ENCODE results near the gene FHIT.

Gene FHIT

DNA sequence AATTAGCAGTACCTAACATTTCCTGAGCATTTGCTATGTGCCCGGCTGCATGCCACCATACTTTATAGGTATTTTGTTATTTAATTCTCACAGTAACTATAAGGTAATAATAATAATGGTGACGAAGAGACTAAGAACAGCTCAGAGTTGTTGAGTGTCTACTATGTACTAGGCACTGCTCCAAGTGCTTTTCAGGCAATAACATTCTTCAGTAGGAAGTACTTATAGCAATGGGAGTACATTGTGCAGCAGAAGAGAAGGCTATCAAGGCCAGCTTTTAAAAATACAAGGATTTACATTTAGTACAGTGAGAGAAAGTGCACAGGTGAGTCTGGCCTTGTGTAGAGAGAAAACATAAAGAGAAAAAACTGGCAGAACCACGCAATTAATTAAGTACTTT lies 647.4 kb downstream of the FHIT start:
- DNase-seq, result no peak

DNA sequence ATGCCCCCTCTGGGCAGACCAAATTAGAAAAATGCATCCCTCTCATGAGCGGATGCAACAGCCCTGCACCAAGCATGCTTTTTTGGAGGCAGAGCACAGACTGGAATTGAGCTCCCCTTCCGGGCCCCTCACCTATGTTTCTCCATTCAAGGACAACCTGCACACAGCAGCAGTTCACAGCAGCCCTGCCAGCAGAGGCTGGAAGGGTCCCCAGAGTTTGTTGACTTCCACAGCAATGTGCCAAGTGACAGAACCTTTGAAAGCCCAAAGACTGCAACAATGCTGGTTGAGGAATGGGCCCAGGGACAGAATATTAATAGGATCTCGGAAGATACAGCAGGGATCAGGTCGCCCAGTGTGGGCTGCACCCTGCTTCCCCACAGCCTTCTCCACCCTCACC lies 650.4 kb downstream of the FHIT start:
- DNase-seq, result no peak

DNA sequence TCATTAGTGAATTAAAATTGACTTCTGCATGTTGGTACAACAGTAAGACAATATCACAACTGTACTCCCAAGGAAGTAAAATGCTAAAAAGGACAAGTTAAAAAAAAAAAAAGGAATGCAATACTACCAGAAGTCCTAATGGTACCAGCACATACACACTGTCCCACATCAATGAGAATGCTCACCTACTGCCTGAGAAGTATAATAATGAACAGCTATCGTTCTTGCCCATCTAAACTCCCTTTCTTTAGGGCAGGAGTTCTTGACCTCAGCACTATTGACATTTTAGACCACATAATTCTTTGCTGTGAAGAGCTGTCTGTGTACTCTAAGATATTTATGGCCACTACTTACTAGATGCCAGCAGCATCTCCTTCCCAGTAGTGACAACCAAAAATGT lies 651.7 kb downstream of the FHIT start:
- no peak for DNase-seq

- DNase-seq, result no peak
These were observed 652.6 kb downstream of the FHIT start for GRCh38 chr3:60598671-60599070.

- DNase-seq, result no peak
These were observed 657.2 kb downstream of the FHIT start for GRCh38 chr3:60594025-60594424.

DNA sequence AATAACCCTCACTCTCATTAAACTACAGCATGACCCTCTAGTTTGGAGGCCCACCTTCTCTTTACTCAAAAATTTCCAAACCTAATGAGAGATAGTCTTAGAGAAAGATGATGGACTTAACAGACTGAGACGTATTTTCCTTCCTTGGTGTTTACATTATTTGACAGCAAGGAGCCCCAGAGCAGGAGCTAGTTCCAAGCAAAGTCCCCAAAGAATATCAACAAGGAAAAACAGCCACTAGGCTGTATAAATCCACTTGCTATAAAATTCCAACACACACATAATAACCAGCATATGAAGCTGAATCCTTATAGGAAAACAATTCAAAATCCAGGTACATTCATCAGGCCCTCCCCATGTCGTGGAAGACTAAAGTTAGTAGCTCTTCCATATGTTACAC lies 660.0 kb downstream of the FHIT start:
- DNase-seq, result no peak

DNA sequence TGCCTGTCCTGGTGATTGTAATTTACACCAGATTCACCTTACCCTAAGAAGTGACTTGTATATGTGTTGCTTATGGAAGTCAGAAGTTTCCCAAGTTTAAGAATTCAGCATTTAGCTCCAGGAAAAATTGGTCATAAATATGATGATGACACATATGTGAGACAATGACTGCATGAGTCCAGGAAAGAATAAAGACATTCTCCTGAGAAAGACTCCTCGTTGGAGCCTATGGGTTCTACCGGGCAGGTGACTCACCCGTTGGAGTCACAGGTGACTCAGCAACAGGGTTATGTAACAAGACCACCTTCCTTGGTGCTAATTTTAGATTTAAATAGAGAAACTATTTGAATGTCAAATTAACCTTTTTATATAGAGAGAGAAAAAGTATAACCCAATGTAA lies 662.4 kb downstream of the FHIT start:
- no peak for DNase-seq

DNA sequence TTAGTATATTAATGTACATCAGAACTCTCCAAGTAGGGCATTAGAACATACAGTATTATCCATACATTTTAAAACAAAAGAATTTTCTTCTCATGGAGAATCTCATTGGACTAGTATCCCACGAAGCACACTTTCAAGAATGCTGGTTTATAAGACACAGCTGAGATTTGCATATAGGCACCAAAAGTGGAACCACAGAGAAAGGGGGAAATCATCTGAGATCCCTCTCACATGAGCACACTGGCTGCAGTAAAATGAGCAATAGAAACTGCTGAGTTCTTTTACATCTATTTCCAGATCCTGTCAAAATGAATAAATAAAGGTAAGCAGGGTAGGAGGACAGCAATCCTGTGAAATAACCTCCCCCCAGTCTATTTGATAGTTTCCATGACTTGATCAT lies 665.3 kb downstream of the FHIT start:
- no peak for DNase-seq

- DNase-seq, result no peak
These were observed 667.0 kb downstream of the FHIT start for GRCh38 chr3:60584250-60584649.

DNA sequence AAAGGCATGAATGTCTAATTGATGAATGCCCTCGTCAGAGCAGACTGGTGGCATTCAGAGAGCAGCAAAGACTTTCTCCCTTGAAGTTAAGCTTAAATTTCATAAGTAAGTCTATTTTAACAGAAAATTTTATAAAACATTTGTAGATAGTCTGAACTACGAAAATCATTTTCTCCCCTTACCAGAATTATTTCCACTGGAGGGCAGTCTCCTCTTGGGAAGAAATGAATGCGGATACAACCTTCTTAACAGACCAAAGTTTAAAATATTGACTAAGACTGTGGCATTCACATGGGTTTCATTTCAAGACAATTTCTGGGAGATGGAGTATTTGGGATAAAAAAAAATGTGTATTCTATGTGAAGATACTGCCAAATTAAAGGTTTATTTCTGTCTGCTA lies 669.0 kb downstream of the FHIT start:
- DNase-seq, result no peak

DNA sequence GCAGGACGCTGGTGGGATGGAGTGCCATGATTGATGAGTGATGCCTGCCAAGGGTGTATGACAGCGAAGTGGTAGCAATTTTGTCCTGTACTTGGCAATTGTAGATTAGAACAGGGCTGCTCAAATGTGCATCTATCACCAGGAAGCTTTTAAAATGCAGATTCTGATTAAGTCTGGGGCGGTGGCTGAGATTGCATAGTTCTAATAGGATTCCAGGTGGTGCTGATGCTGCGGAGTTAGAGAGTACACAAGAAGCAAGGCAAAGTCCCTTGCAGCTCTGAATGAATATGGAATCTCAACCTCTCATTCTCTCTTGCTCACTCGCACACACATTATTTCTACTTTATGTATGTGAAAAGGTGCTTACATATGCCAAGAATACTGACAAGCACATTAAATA lies 670.4 kb downstream of the FHIT start:
- DNase-seq, result no peak

DNA sequence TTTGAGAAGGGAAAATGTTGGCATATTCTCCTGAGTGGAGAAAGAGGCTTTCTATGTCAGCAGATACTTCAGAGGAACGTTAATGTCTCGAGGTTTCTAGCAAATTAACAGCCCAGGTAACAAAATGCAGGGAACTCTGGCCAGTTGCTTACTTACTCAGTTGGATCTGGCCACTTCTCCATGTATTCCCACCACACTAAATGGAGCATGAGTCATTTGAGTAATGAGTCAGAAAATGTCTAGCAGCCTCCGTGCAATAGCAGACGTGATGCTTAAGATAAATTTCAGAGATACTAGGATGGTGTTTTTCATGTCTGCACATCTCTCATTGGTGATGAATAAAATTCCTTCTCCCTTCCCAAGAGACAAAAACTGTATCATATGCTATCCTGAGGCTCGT lies 671.5 kb downstream of the FHIT start:
- DNase-seq, result no peak

GRCh38 chr3:60578936-60579335 lies 672.3 kb downstream of the FHIT start:
- no peak for DNase-seq

GRCh38 chr3:60577601-60578000 lies 673.7 kb downstream of the FHIT start:
- DNase-seq, result no peak

GRCh38 chr3:60575718-60576272 lies 675.5 kb downstream of the FHIT start:
- no peak for DNase-seq

DNA sequence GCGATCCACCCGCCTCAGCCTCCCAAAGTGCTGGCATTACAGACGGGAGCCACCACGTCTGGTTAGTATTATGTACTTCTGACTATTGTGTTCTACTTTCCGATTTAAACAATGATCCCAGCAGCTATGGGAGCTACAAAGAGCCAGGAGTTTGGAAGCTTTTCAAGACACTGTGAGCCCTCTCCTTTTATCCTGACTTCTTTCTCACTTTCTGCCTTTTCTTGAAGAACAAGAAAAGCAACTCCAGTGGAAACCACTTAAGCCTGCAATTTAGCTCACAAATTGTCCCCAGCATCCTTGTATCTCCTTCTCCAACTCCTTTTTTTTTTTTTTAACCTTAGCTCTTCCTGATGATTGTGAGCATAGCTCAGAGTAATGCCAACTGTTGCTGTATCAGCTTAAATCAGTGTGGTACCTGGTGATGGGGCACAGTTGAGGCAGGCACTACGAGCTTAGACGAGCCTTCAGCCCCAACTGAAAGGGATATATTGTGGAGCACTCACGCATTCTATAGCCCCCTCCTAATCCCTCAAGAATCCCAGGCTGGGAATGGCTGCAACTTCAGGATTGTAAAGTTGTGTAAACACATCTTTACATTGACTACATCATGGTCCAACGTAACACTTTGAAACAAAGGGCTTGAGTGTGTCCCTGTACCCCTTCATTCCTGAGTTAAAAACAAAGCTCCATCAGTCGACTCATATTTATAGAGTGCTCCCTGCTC lies 677.0 kb downstream of the FHIT start:
- DNase-seq, result no peak

DNA sequence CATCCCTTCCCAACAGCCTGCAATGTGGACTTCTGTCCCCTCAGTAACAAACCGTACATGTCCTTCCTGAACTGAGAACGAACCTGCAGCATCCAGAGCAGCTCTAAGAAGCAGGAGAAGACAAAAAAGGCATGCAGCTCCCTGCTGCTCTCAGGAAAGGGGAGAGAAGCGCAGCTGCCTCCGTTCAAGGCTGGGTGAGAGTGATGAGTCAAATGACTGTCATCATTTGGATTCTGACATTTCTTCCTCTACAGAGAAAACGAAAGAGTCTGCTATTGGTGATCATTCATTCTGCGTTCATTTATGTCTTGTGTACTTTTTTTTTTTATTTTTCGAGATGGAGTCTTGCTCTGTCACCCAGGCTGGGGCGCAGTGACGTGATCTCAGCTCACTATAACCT lies 677.8 kb downstream of the FHIT start:
- DNase-seq, result no peak

- no peak for DNase-seq
These were observed 679.7 kb downstream of the FHIT start for GRCh38 chr3:60571511-60571910.

GRCh38 chr3:60557122-60557521 lies 694.1 kb downstream of the FHIT start:
- DNase-seq, result no peak

GRCh38 chr3:60555686-60556354 lies 695.4 kb downstream of the FHIT start:
- no peak for DNase-seq

- no peak for DNase-seq
These were observed 698.1 kb downstream of the FHIT start for GRCh38 chr3:60553144-60553543.

DNA sequence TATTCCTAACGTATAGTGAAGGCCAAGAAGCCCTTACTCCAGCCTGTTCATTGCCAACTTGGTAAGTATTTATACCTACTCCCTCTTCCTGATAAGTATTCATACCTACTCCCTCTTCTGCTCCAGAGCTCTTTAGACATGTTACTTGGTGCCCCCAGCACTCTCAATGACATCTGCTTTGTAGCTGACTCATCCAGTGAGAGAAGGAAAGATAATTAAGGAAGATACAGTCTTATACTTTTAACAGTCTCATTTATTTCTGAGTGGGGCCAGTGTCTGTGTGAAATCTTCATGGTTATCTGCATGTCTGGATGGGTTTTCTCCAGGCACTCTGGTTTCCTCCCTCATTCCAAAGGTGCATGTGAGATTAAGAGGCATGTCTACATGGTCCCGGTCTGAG lies 698.7 kb downstream of the FHIT start:
- DNase-seq, result no peak

GRCh38 chr3:60551455-60552209 lies 699.6 kb downstream of the FHIT start:
- no peak for DNase-seq

GRCh38 chr3:60549863-60550262 lies 701.4 kb downstream of the FHIT start:
- DNase-seq, result no peak
